Activated T-cell treated with anti-CD3 and anti-CD28 coated beads, Interleukin-2, amount 50 U/mL, for 1 hour (primary cell): ENCODE measurements around the gene NOP10.
"Not testable (repeated sequence)": the region's sequence is repeated elsewhere in the genome, so short reads cannot be mapped to it uniquely, and the experiment has no call there.

Experiments
- DNase-seq: peaks from one replicate; pipeline ENCODE4 v3.0.0-alpha.2; 2020

The NOP10 gene

GRCh38 chr15:34342737-34343575, at the start of gene NOP10, which contains the start of gene NUTM1:
Gene NOP10 (minus strand): TSS chr15:34343136. CDS start chr15:34343073, 63 bp downstream.
Gene NUTM1 (plus strand): TSS chr15:34343315. CDS start chr15:34343697, 382 bp downstream.
- DNase-seq, result peak; percentile 93

- not testable (repeated sequence) for DNase-seq
Observed at GRCh38 chr15:34389594-34390086, 46.7 kb upstream of the NOP10 start.

GRCh38 chr15:34381829-34382521, 39.0 kb upstream of the NOP10 start:
- DNase-seq, result not testable (repeated sequence)

GRCh38 chr15:34380491-34380890, 37.6 kb upstream of the NOP10 start:
- DNase-seq, result not testable (repeated sequence)

GRCh38 chr15:34376856-34377255, 33.9 kb upstream of the NOP10 start:
- no peak for DNase-seq

- DNase-seq, result not testable (repeated sequence)
Observed at GRCh38 chr15:34375541-34375940, 32.6 kb upstream of the NOP10 start.

GRCh38 chr15:34374816-34375215, 31.9 kb upstream of the NOP10 start:
- no peak for DNase-seq

GRCh38 chr15:34373951-34374350, 31.0 kb upstream of the NOP10 start:
- DNase-seq, result no peak

- DNase-seq, result no peak
Observed at GRCh38 chr15:34370643-34371042, 27.7 kb upstream of the NOP10 start.

- no peak for DNase-seq
Observed at GRCh38 chr15:34370129-34370528, 27.2 kb upstream of the NOP10 start.

- peak; percentile 90 for DNase-seq
Observed at GRCh38 chr15:34367101-34368081, 24.5 kb upstream of the NOP10 start, which contains the start of gene LPCAT4. Gene LPCAT4 (minus strand): TSS chr15:34367196. CDS start chr15:34367100, 96 bp downstream.

- peak; percentile 49 for DNase-seq
Observed at GRCh38 chr15:34366271-34367065, 23.5 kb upstream of the NOP10 start.

- DNase-seq, result no peak
Observed at GRCh38 chr15:34365836-34366235, 22.9 kb upstream of the NOP10 start.

GRCh38 chr15:34365091-34365825, 22.3 kb upstream of the NOP10 start:
- no peak for DNase-seq

- no peak for DNase-seq
Observed at GRCh38 chr15:34364041-34364440, 21.1 kb upstream of the NOP10 start.

GRCh38 chr15:34362047-34362773, 19.3 kb upstream of the NOP10 start:
- no peak for DNase-seq

- no peak for DNase-seq
Observed at GRCh38 chr15:34361278-34361677, 18.3 kb upstream of the NOP10 start.

GRCh38 chr15:34360298-34360697, 17.4 kb upstream of the NOP10 start:
- DNase-seq, result no peak

GRCh38 chr15:34359416-34359815, 16.5 kb upstream of the NOP10 start:
- no peak for DNase-seq

- no peak for DNase-seq
Observed at GRCh38 chr15:34358948-34359347, 16.0 kb upstream of the NOP10 start.
